HG03196 (cell line): ENCODE results near the gene PHF21B.

Source experiments
- ATAC-seq: cut with Tn5 transposase; IDR thresholded peaks from one replicate; pipeline ENCODE4 v1.9.1; 2021; ENCODE audit not compliant: unreplicated experiment

Gene PHF21B

GRCh38 chr22:44938886-44939285 is 70.9 kb downstream of the PHF21B start:
- ATAC-seq = no peak

- no peak for ATAC-seq
Measured at GRCh38 chr22:44937216-44937615, 72.6 kb downstream of the PHF21B start.

- ATAC-seq = no peak
Measured at GRCh38 chr22:44936201-44936600, 73.6 kb downstream of the PHF21B start.

DNA sequence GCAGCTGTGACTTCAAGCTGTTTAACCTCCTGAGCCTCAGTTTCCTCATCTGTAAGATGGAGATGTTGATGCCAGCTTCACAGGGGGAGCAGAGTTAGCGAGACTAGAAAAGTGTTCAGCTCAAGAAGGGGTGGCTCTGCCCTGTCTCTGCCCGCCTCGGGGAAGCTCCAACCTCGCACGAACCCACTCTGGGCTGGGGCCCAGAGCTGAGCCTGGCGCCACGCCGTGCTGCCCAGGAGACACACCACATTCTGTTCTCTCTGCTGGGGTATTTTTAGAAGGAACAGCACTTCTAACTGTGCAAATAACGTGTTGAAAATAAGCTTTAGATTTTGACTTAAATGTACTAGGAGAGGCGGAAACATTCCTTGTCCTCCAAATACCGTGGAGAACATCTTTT is 74.1 kb downstream of the PHF21B start:
- no peak for ATAC-seq

GRCh38 chr22:44934454-44934735 is 75.4 kb downstream of the PHF21B start:
- no peak for ATAC-seq

DNA sequence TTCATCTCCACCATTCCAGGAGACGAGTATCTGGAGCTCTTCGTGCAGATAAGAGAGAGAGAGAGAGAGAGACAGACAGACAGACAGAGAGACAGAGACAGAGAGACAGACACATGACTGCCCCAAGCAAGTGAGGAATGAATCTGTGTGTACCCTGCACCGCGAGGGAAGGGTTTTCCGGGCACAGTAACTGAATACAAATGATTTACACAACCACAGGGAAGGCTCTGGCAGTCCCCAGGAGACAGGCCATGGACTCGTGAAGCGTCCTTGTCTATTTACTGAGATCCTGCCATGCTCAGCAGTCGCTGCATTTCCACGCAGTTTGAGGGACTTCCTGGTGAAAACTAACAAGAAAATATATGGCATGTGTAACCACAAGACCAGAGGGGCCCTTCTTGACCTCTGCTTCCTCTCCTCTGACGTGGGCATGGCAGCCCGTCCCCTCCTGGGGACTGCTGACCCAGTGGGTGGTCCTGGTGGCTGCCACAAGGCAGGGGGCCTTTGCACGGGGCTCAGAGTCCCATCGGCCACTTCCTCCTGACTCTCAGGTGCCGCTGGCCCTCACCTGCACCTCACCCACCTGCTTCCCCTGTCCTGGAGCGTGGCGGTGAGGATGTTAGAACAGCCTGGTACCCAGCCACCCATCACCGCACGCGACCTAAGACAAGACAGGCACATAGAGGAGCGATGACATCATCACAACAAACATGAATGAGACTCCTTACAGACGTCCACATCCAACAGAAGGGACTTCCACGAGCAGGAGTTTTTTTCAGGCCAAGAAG is 75.9 kb downstream of the PHF21B start:
- no peak for ATAC-seq

DNA sequence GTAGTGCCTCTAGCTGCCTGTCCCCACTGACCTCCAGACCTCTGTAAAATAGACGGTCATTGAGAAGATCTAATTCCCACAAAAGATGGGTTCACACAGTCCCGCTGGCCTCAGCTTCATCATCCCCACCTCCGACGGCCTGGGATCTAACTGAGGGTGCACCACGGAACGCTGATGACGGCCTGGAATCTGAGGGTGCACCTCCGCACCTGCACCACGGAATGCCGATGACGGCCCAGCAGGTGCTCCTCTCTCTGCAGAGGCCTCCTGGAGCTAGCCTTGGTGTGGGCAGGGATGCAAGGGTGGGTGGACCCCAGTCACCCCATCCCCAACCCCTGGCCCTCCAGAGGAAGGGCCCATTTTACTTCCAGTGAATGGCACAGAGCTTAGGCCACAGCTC is 77.3 kb downstream of the PHF21B start:
- ATAC-seq = no peak

DNA sequence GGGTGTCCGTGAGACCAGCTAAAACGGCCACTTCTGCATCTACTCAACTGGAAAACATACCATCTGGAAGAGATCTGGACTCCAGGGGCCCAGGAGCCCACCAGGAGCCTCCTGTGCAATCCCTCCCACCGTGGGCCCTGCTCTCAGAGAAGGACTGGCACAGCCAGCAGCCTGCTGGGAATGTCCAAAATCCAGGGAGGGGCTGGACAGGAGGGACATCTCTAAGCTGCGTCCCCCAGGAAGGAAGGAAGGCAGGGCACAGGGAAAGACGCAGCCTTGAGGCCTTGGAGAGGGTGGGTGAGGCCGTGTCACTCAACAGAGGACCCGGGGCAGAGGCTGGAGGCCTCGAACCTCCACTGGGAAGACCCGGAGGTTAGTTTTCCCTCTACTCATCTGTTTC is 78.0 kb downstream of the PHF21B start:
- ATAC-seq = no peak

- no peak for ATAC-seq
Measured at GRCh38 chr22:44931077-44931540, 78.7 kb downstream of the PHF21B start.

DNA sequence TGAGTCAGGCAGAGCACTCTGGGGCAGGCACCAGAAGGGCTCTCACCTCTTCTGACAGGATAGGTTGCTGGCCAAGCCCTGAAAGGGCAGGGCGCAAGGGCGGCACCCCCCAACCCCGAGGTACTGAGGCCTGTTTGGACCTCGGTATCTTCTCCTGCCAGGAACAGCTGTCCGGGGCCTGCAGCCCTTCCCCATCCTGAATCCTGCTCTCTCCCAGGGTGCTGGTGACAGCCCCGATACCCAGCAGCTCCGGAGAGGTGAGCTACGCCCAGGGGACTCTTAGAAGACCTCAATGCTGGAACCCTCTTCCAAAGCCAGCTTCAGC is 79.1 kb downstream of the PHF21B start:
- ATAC-seq = no peak

- no peak for ATAC-seq
Measured at GRCh38 chr22:44930016-44930710, 79.6 kb downstream of the PHF21B start.

GRCh38 chr22:44929359-44930015 is 80.3 kb downstream of the PHF21B start:
- no peak for ATAC-seq

GRCh38 chr22:44928711-44929358 is 81.0 kb downstream of the PHF21B start:
- ATAC-seq = no peak

GRCh38 chr22:44928136-44928463 is 81.7 kb downstream of the PHF21B start:
- no peak for ATAC-seq

DNA sequence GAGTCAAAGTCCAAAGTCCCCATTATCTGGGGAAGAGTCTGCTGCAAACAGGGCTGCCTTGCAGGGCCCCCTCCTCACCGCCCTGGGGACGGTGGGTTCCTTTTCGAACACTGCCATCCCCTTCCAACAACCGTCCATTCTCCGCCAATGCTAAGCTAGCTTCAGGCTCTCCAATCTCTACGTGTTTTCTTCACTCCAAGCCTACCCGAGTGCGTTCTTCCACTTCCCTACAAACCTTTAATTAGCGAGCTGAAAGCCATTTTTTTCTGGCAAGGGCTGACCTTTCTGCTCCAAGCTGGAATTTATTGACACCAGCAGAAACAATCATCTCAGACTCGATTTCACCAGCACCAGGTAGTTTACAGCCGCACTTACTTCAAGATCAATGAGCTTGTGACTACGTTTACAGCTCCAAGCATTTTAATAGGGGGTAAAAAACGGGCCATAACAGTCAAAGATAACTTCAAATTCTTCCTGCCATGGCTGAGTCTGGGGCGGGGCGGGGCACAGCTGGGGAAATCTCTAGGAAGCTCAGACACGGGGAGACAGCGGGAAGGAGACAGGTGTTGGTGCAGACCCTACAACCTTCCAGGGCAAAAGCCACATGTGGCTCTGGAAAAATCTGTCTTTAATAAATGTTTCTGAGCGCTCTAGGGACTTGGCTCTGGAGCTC is 82.2 kb downstream of the PHF21B start:
- no peak for ATAC-seq

- no peak for ATAC-seq
Measured at GRCh38 chr22:44926491-44927415, 83.1 kb downstream of the PHF21B start.

DNA sequence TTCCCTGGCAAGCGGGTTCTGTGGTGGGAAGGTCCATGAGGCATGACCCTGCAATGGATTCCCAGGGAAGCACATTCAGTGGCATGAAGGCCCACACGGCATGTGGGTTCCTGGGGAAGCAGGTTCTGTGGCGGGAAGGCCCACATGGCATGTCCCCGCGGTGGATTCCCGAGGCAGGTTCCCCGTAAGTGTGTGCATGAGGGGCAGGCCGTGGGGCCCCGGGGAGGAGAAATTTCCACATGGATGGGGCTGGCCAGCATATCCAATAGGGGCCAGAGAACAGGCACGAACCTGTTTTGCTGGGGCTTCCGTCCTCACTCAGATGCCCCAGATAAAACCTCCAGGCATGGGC is 83.7 kb downstream of the PHF21B start:
- no peak for ATAC-seq

GRCh38 chr22:44925465-44926123 is 84.2 kb downstream of the PHF21B start:
- ATAC-seq = no peak

DNA sequence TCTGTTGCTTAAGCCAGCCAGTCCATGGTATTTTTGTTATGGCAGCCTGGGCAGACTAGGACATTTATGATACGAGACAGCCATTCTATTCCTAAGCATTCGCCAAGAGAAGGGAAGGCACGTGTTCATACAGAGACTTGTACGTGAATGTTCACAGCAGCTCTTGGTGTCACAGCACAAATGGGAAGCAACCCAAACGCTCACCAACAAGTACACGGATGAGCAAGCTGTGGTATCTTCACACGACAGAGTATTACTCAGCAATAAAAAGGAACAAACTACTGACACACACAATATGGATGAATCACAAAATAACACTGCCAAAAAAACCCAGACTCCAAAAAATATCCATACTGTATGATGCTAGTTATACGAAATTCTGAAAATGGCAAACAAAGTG is 85.1 kb downstream of the PHF21B start:
- ATAC-seq = no peak

GRCh38 chr22:44924098-44924497 is 85.7 kb downstream of the PHF21B start:
- no peak for ATAC-seq
